ENCODE measurements around the gene PAK4. TPM values are rescaled to one million over a fixed set of nuclear protein-coding genes. Genes with fewer than 3 reads are reported as not detected.
"Not testable (repeated sequence)": the region's sequence is repeated elsewhere in the genome, so short reads cannot be mapped to it uniquely, and the experiment has no call there.

Gene PAK4
- total RNA-seq = 10 to 100 TPM; 15.6 to 19.4 TPM

GRCh38 chr19:39125554-39126311 lies at the start of gene PAK4:
Gene PAK4, plus strand, starts transcription at chr19:39125786. Its CDS starts 43,768 bp downstream, at chr19:39169554.
- peak; percentile 97 to 98 for DNase-seq (ENCODE audit: low spot score in 2 of 2)
- Mint-ChIP-seq H3K27ac (peak within 1 kb of the TSS; percentile 93 to 94), H3K9me3 (no peaks in the 10 kb centered on the region), H3K36me3 (peaks cover 0 to 6% of the 10 kb centered on the region in 2 donors)
- peak; percentile 99 for ATAC-seq

- H3K36me3 Mint-ChIP-seq = no peaks in the 10 kb centered on the region
- H3K9me3 Mint-ChIP-seq = no peaks in the 10 kb centered on the region
- ATAC-seq = no peak
- DNase-seq (ENCODE audit: low spot score in 2 of 2) = no peak
- no peak overlapping the region for H3K27ac Mint-ChIP-seq
Measured at GRCh38 chr19:39077323-39077722, 48.3 kb upstream of the PAK4 start.

GRCh38 chr19:39078436-39079200 lies 47.0 kb upstream of the PAK4 start:
- H3K27ac Mint-ChIP-seq = no peak overlapping the region
- peaks cover 0 to 6% of the 10 kb centered on the region in 2 donors for H3K36me3 Mint-ChIP-seq
- ATAC-seq (no peak), DNase-seq (ENCODE audit: low spot score in 2 of 2) (no peak)
- no peaks in the 10 kb centered on the region for H3K9me3 Mint-ChIP-seq

- ATAC-seq (no peak), DNase-seq (ENCODE audit: low spot score in 2 of 2) (no peak)
- H3K36me3 Mint-ChIP-seq = peaks cover 0 to 11% of the 10 kb centered on the region in 2 donors
- no peak overlapping the region for H3K27ac Mint-ChIP-seq
- H3K9me3 Mint-ChIP-seq = no peaks in the 10 kb centered on the region
Measured at GRCh38 chr19:39080431-39080830, 45.2 kb upstream of the PAK4 start.

GRCh38 chr19:39082167-39082566 lies 43.4 kb upstream of the PAK4 start:
- DNase-seq (ENCODE audit: low spot score in 2 of 2) = no peak
- ATAC-seq = no peak
- peaks cover 0 to 15% of the 10 kb centered on the region in 2 donors for H3K36me3 Mint-ChIP-seq
- no peaks in the 10 kb centered on the region for H3K9me3 Mint-ChIP-seq
- no peak overlapping the region for H3K27ac Mint-ChIP-seq

- ATAC-seq = no peak
- DNase-seq (ENCODE audit: low spot score in 2 of 2) = no peak
- Mint-ChIP-seq H3K36me3 (peaks cover 0 to 15% of the 10 kb centered on the region in 2 donors), H3K27ac (no peak overlapping the region), H3K9me3 (no peaks in the 10 kb centered on the region)
Measured at GRCh38 chr19:39082745-39083598, 42.6 kb upstream of the PAK4 start.

GRCh38 chr19:39083599-39083982 lies 42.0 kb upstream of the PAK4 start:
- no peak for DNase-seq (ENCODE audit: low spot score in 2 of 2)
- no peak for ATAC-seq
- Mint-ChIP-seq H3K9me3 (no peaks in the 10 kb centered on the region), H3K27ac (no peak overlapping the region), H3K36me3 (peaks cover 0 to 15% of the 10 kb centered on the region in 2 donors)

- Mint-ChIP-seq H3K9me3 (no peaks in the 10 kb centered on the region), H3K36me3 (peaks cover 0 to 15% of the 10 kb centered on the region in 2 donors), H3K27ac (no peak within 1 kb of the TSS)
- peak in 1 of 2 donors; percentile 26 for DNase-seq (ENCODE audit: low spot score in 2 of 2)
- ATAC-seq = peak; percentile 31 to 64
Measured at GRCh38 chr19:39083983-39084731, 41.4 kb upstream of the PAK4 start, which contains the start of gene ACP7. Gene ACP7, plus strand, starts transcription at chr19:39084368. Its CDS starts 902 bp downstream, at chr19:39085270.

GRCh38 chr19:39084732-39085080 lies 40.9 kb upstream of the PAK4 start:
- H3K27ac Mint-ChIP-seq = no peak overlapping the region
- DNase-seq (ENCODE audit: low spot score in 2 of 2) = no peak
- H3K36me3 Mint-ChIP-seq = peaks cover 0 to 15% of the 10 kb centered on the region in 2 donors
- H3K9me3 Mint-ChIP-seq = no peaks in the 10 kb centered on the region
- ATAC-seq = no peak

GRCh38 chr19:39085392-39085791 lies 40.2 kb upstream of the PAK4 start:
- Mint-ChIP-seq H3K9me3 (no peaks in the 10 kb centered on the region), H3K36me3 (peaks cover 0 to 15% of the 10 kb centered on the region in 2 donors), H3K27ac (no peak overlapping the region)
- ATAC-seq = no peak
- no peak for DNase-seq (ENCODE audit: low spot score in 2 of 2)

- no peak for ATAC-seq
- Mint-ChIP-seq H3K9me3 (no peaks in the 10 kb centered on the region), H3K27ac (no peak overlapping the region), H3K36me3 (peaks cover 0 to 15% of the 10 kb centered on the region in 2 donors)
- no peak for DNase-seq (ENCODE audit: low spot score in 2 of 2)
Measured at GRCh38 chr19:39086386-39086785, 39.2 kb upstream of the PAK4 start.

GRCh38 chr19:39087907-39088686 lies 37.5 kb upstream of the PAK4 start:
- Mint-ChIP-seq H3K9me3 (no peaks in the 10 kb centered on the region), H3K27ac (no peak overlapping the region), H3K36me3 (peaks cover 0 to 13% of the 10 kb centered on the region in 2 donors)
- DNase-seq (ENCODE audit: low spot score in 2 of 2) (no peak), ATAC-seq (no peak)

- H3K27ac Mint-ChIP-seq; DNase-seq (ENCODE audit: low spot score in 2 of 2); ATAC-seq; H3K36me3 Mint-ChIP-seq; H3K9me3 Mint-ChIP-seq: not testable (repeated sequence)
Measured at GRCh38 chr19:39090016-39090415, 35.6 kb upstream of the PAK4 start.

- Mint-ChIP-seq H3K9me3 (no peaks in the 10 kb centered on the region), H3K36me3 (no peaks in the 10 kb centered on the region), H3K27ac (no peak overlapping the region)
- ATAC-seq = no peak
- no peak for DNase-seq (ENCODE audit: low spot score in 2 of 2)
Measured at GRCh38 chr19:39090881-39091280, 34.7 kb upstream of the PAK4 start.

GRCh38 chr19:39095799-39096540 lies 29.6 kb upstream of the PAK4 start:
- not testable (repeated sequence) for H3K36me3 Mint-ChIP-seq; ATAC-seq; H3K27ac Mint-ChIP-seq; H3K9me3 Mint-ChIP-seq; DNase-seq (ENCODE audit: low spot score in 2 of 2)
